ENCODE data around the gene KDM5D. TPM values are rescaled to one million over a fixed set of nuclear protein-coding genes. Genes with fewer than 3 reads are reported as not detected.

The KDM5D gene
- total RNA-seq = 25.9 and 35.3 TPM in 2 replicates

GRCh38 chrY:19744381-19745378 is at the start of gene KDM5D:
TSS of gene KDM5D (minus strand) at chrY:19744726. CDS start at chrY:19744534, 192 bp downstream.

